HG03175 (cell line): ENCODE measurements around the gene ING2.
A peak's percentile ranks its signal among the peaks of the same experiment; 100 is the strongest.
"Not testable (repeated sequence)": the region's sequence is repeated elsewhere in the genome, so short reads cannot be mapped to it uniquely, and the experiment has no call there.

Experiments used
- ATAC-seq: cut with Tn5 transposase; IDR thresholded peaks from one replicate; pipeline ENCODE4 v1.9.1; 2021; ENCODE audit warnings: mild to moderate bottlenecking, moderate library complexity; ENCODE audit not compliant: unreplicated experiment

ING2 gene

GRCh38 chr4:183504930-183505610 lies at the start of gene ING2:
TSS of gene ING2 (plus strand) at chr4:183505058. CDS start at chr4:183505196, 138 bp downstream.
- peak; percentile 47 for ATAC-seq

- no peak for ATAC-seq
These were observed 49.2 kb upstream of the ING2 start for GRCh38 chr4:183455431-183456195.

- ATAC-seq, result no peak
These were observed 46.9 kb upstream of the ING2 start for GRCh38 chr4:183458005-183458404.

GRCh38 chr4:183463903-183464619 lies 40.8 kb upstream of the ING2 start:
- ATAC-seq, result not testable (repeated sequence)

- not testable (repeated sequence) for ATAC-seq
These were observed 39.0 kb upstream of the ING2 start for GRCh38 chr4:183465879-183466278.

GRCh38 chr4:183467246-183467645 lies 37.6 kb upstream of the ING2 start:
- ATAC-seq, result no peak

GRCh38 chr4:183468210-183469095 lies 36.4 kb upstream of the ING2 start:
- ATAC-seq, result no peak

- ATAC-seq, result no peak
These were observed 35.6 kb upstream of the ING2 start for GRCh38 chr4:183469285-183469684.

GRCh38 chr4:183469936-183470335 lies 34.9 kb upstream of the ING2 start:
- ATAC-seq, result no peak

GRCh38 chr4:183470821-183471220 lies 34.0 kb upstream of the ING2 start:
- ATAC-seq, result no peak

- peak; percentile 75 for ATAC-seq
These were observed 32.7 kb upstream of the ING2 start for GRCh38 chr4:183471946-183472708.

- ATAC-seq, result no peak
These were observed 26.7 kb upstream of the ING2 start for GRCh38 chr4:183478123-183478522.

- no peak for ATAC-seq
These were observed 25.9 kb upstream of the ING2 start for GRCh38 chr4:183478926-183479325.

GRCh38 chr4:183482515-183483095 lies 22.3 kb upstream of the ING2 start:
- not testable (repeated sequence) for ATAC-seq

- no peak for ATAC-seq
These were observed 20.9 kb upstream of the ING2 start for GRCh38 chr4:183483997-183484396.

GRCh38 chr4:183485411-183486160 lies 19.3 kb upstream of the ING2 start:
- no peak for ATAC-seq

GRCh38 chr4:183492791-183493222 lies 12.1 kb upstream of the ING2 start:
- ATAC-seq, result no peak

- ATAC-seq, result no peak
These were observed 11.6 kb upstream of the ING2 start for GRCh38 chr4:183493246-183493645.

- ATAC-seq, result no peak
These were observed 9.7 kb upstream of the ING2 start for GRCh38 chr4:183495184-183495583.
